ENCODE data around the gene STK38L. TPM values are rescaled to one million over a fixed set of nuclear protein-coding genes. Genes with fewer than 3 reads are reported as not detected.

Gene STK38L
- total RNA-seq, 2 donors from 2014 or later = 33.2 to 78.3 TPM

DNA sequence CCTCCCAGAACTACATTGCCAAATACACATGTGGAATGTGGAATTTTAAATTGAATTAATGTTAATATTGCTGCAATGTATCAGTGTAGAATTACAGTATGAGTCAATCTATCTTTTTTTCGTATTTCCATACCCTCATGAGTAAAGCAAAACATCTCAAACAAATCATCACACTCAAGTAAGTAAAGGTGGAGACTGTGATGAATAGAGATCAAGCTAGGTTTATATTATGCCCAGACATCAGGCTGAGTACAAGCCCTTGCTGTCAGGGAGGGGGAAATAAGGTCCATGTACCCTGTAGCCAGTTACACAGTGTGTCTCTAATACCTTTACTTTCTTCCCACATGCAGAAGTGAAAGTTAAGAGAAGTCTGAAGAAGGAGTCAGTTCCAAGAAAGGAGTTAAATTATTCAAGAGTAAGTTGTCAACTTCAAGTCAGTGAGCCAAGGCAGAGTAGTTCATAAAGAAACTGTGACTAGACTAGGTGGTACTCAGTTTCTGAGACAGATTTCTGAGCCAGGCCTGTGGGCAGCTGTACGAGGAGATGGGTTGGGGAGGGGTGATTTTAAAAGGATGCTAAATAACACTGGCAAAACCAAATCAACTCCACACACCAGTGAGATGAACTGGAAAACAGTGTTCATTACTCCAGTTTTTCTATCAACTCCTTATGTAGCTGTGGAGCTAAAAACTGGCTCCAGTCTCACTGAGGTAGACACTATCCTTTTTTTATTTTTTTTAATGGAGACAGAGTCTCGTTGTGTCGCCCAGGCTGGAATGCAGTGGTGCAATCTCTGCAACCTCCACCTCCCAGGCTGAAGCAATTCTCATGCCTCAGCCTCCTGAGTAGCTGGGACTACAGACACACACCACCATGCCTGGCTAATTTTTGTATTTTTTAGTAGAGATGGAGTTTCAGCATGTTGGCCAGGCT, 23.8 kb upstream of the STK38L start:
- H3K27ac Mint-ChIP-seq = no peak overlapping the region
- no peaks in the 10 kb centered on the region for H3K36me3 Mint-ChIP-seq (ENCODE audit: low read depth)
- 91% methylated on average over 2 of the region's 4 CpGs; no CpG with 5 or more reads in 1 of the 2 experiments for WGBS, 2 experiments (ENCODE audit: insufficient coverage in 1 of 2, insufficient read length in 1 of 2)

DNA sequence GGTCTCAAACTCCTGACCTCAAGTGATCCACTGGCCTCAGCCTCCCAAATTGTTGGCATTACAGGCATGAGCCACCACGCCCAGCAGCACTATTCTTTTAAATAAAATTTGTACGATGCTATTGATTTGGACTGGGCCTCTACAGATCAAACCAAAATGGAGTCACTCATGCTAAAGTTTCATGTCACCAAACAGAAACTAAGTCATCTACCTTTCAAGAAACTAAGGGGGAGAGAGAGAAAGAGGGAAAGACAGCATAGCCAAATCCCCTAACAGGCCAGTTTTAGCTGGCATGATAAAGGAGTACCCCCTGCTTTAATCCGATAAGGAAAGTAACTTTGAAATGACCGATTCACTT, 23.1 kb upstream of the STK38L start:
- DNase-seq = no peak
- no peak overlapping the region for H3K27ac Mint-ChIP-seq
- Histone ChIP-seq H3K36me3 (ENCODE audit: control insufficient read depth, insufficient read depth, low read length) (no peaks in the 10 kb centered on the region), H3K27me3 (ENCODE audit: control insufficient read depth, insufficient read depth, low read length, poor library complexity, severe bottlenecking) (no peaks in the 10 kb centered on the region), H3K4me3 (ENCODE audit: low read length) (no peak overlapping the region), H3K9me3 (ENCODE audit: control insufficient read depth, low read length) (no peaks in the 10 kb centered on the region), H3K27ac (ENCODE audit: low read depth, low read length) (no peak overlapping the region), H3K9ac (ENCODE audit: extremely low read depth, low read length, poor library complexity, severe bottlenecking) (no peak overlapping the region), H3K4me1 (ENCODE audit: control insufficient read depth, insufficient read depth, low read length) (no peaks in the 10 kb centered on the region)
- H3K4me1 Mint-ChIP-seq = no peaks in the 10 kb centered on the region
- no peaks in the 10 kb centered on the region for H3K36me3 Mint-ChIP-seq (ENCODE audit: low read depth)
- H3K9me3 Mint-ChIP-seq = no peaks in the 10 kb centered on the region
- 94 to 100% methylated on average over 1 to 4 of the region's 4 CpGs for WGBS, 2 experiments (ENCODE audit: insufficient coverage in 1 of 2, insufficient read length in 1 of 2)
- H3K27me3 Mint-ChIP-seq (ENCODE audit: insufficient read depth) = no peaks in the 10 kb centered on the region
- TF ChIP-seq, protein P1, sequence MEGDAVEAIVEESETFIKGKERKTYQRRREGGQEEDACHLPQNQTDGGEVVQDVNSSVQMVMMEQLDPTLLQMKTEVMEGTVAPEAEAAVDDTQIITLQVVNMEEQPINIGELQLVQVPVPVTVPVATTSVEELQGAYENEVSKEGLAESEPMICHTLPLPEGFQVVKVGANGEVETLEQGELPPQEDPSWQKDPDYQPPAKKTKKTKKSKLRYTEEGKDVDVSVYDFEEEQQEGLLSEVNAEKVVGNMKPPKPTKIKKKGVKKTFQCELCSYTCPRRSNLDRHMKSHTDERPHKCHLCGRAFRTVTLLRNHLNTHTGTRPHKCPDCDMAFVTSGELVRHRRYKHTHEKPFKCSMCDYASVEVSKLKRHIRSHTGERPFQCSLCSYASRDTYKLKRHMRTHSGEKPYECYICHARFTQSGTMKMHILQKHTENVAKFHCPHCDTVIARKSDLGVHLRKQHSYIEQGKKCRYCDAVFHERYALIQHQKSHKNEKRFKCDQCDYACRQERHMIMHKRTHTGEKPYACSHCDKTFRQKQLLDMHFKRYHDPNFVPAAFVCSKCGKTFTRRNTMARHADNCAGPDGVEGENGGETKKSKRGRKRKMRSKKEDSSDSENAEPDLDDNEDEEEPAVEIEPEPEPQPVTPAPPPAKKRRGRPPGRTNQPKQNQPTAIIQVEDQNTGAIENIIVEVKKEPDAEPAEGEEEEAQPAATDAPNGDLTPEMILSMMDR (conservative IDR thresholded peaks at IDR 0.05) = no peak
- H3K4me3 Mint-ChIP-seq = no peak overlapping the region

More for the DNA sequence above, 23.8 kb upstream of the STK38L start:
- H3K36me3 ChIP-seq (ENCODE audit: control insufficient read depth, insufficient read depth, low read length) = no peaks in the 10 kb centered on the region
- no peaks in the 10 kb centered on the region for H3K4me1 Mint-ChIP-seq
- H3K9ac ChIP-seq (ENCODE audit: extremely low read depth, low read length, poor library complexity, severe bottlenecking) = no peak overlapping the region
- H3K4me1 ChIP-seq (ENCODE audit: control insufficient read depth, insufficient read depth, low read length) = no peaks in the 10 kb centered on the region
- no peak overlapping the region for H3K27ac ChIP-seq (ENCODE audit: low read depth, low read length)
- H3K4me3 ChIP-seq (ENCODE audit: low read length) = no peak overlapping the region
- DNase-seq = no peak
- no peaks in the 10 kb centered on the region for H3K9me3 ChIP-seq (ENCODE audit: control insufficient read depth, low read length)
- H3K27me3 ChIP-seq (ENCODE audit: control insufficient read depth, insufficient read depth, low read length, poor library complexity, severe bottlenecking) = no peaks in the 10 kb centered on the region
- H3K27me3 Mint-ChIP-seq (ENCODE audit: insufficient read depth) = no peaks in the 10 kb centered on the region
- H3K4me3 Mint-ChIP-seq = no peak overlapping the region
- TF ChIP-seq, protein P1 (conservative IDR thresholded peaks at IDR 0.05) = no peak
- no peaks in the 10 kb centered on the region for H3K9me3 Mint-ChIP-seq

DNA sequence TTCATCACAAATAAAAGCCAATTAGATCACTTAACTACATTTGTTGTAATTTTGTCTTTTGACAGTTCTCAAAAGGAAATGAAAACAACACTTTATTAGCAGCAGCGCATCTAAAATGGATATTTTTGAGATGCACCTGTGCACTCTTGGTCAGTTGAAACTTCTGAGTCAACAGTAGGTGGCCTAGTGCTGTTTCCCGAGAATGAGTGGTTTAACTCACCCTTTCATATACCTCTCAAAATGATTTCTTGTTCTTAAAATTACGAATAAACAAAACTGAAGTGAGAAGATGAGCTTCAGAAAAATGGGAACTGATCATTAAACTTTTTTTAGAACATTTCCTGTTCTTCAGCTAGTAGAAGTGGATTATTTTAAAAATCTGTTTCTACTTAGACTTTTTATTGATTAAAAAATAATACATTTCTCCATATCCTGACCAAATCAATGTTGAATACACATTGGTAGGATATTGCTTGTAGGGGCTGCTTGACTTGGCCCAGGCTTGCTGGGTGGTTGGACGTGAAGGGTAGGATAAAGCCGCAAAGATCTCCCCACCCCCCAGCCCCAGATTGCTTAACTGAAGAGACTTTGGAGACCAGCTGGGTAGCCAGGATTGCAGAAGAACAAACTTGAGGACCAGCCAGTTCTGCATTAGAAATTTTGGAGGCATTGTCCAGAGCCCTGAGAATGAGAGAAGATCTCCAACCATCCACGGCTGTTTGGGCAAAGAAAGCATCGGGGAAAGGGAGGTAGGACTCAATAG, 22.3 kb upstream of the STK38L start:
- H3K9ac ChIP-seq (ENCODE audit: extremely low read depth, low read length, poor library complexity, severe bottlenecking) = no peak overlapping the region
- H3K27ac ChIP-seq (ENCODE audit: low read depth, low read length) = no peak overlapping the region
- Mint-ChIP-seq H3K4me1 (no peaks in the 10 kb centered on the region), H3K27ac (no peak overlapping the region), H3K27me3 (ENCODE audit: insufficient read depth) (no peaks in the 10 kb centered on the region), H3K36me3 (ENCODE audit: low read depth) (no peaks in the 10 kb centered on the region), H3K9me3 (no peaks in the 10 kb centered on the region), H3K4me3 (no peak overlapping the region)
- no peak for DNase-seq
- H3K36me3 ChIP-seq (ENCODE audit: control insufficient read depth, insufficient read depth, low read length) = no peaks in the 10 kb centered on the region
- no peak overlapping the region for H3K4me3 ChIP-seq (ENCODE audit: low read length)
- no peaks in the 10 kb centered on the region for H3K9me3 ChIP-seq (ENCODE audit: control insufficient read depth, low read length)
- 99 to 100% methylated on average over 4 to 7 of the region's 7 CpGs for WGBS, 2 experiments (ENCODE audit: insufficient coverage in 1 of 2, insufficient read length in 1 of 2)
- H3K27me3 ChIP-seq (ENCODE audit: control insufficient read depth, insufficient read depth, low read length, poor library complexity, severe bottlenecking) = no peaks in the 10 kb centered on the region
- no peaks in the 10 kb centered on the region for H3K4me1 ChIP-seq (ENCODE audit: control insufficient read depth, insufficient read depth, low read length)
- TF ChIP-seq, protein P1 (conservative IDR thresholded peaks at IDR 0.05) = no peak

All from endodermal cell (in vitro differentiated cells).